ENCODE results near the gene USP40.

USP40 gene

GRCh38 chr2:233464531-233465240, 101.9 kb downstream of the USP40 start:
- no CpG with 5 or more reads among the region's 16 CpGs for WGBS, 2 donors (ENCODE audit: extremely low coverage in 2 of 2, insufficient read length in 2 of 2, insufficient replicate concordance in 1 of 2)
- Histone ChIP-seq H3K27me3 (ENCODE audit: control insufficient read depth in 3 of 3, insufficient read depth in 3 of 3, low read depth in 1 of 3, low read length in 3 of 3) (no peaks in the 10 kb centered on the region), H2AK5ac (ENCODE audit: low read depth, low read length) (no peak overlapping the region), H3K9me3 (replicated peaks in 1 of 2; ENCODE audit: control insufficient read depth in 2 of 2, insufficient read depth in 1 of 2, low read depth in 1 of 2, low read length in 2 of 2) (peaks cover 0 to 4% of the 10 kb centered on the region in 2 donors), H3K79me1 (ENCODE audit: low read depth, low read length) (no peaks in the 10 kb centered on the region), H3K27ac (replicated peaks; ENCODE audit: low read length) (no peak overlapping the region), H2BK15ac (ENCODE audit: low read length) (no peak overlapping the region), H2AFZ (ENCODE audit: low read length) (no peak overlapping the region), H3K4me3 (ENCODE audit: low read length in 2 of 2) (no peak overlapping the region), H3K9ac (ENCODE audit: low read depth, low read length, poor library complexity) (no peak overlapping the region), H3K23ac (ENCODE audit: low read depth, low read length, poor library complexity) (no peak overlapping the region), H3K36me3 (replicated peaks in 1 of 2; ENCODE audit: control insufficient read depth in 2 of 2, insufficient read depth in 2 of 2, low read length in 2 of 2) (peaks cover 33 to 91% of the 10 kb centered on the region in 2 donors), H4K8ac (ENCODE audit: low read depth, low read length) (peak overlapping the region; percentile 6), H3K4me2 (ENCODE audit: insufficient read depth, low read length, poor library complexity, severe bottlenecking) (no peak overlapping the region), H4K91ac (ENCODE audit: low read depth, low read length, poor library complexity) (no peak overlapping the region), H3K4me1 (ENCODE audit: control insufficient read depth in 2 of 2, insufficient read depth in 1 of 2, low read depth in 1 of 2, low read length in 2 of 2) (no peaks in the 10 kb centered on the region), H3K4ac (ENCODE audit: low read length) (no peak overlapping the region), H2BK12ac (ENCODE audit: low read length) (no peak overlapping the region), H3K14ac (ENCODE audit: low read length) (no peak overlapping the region), H2BK5ac (ENCODE audit: low read length) (no peak overlapping the region), H2BK120ac (ENCODE audit: low read depth, low read length) (no peak overlapping the region), H3K18ac (ENCODE audit: low read length) (no peak overlapping the region)
- no peak for DNase-seq (ENCODE audit: low spot score)

DNA sequence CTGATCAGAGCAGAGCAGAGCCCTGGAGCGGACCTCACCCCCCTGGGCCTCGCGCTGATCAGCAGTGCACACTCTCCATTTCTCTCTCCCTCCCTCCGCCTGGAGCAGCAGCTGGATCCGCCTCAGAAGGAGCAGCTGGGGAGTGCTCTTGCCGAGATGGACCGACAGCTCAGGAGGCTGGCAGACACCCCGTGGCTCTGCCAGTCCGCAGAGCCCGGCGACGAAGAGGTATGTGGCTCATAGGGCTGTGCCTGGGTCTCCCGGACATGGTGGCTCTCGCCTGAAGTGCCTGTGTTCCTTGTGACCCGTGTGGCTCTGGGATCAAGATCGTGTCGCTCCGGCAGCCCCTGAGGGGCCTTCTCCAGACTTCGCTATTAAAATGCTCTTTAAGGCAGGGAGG, 102.5 kb downstream of the USP40 start:
- no CpG with 5 or more reads among the region's 19 CpGs for WGBS, 2 donors (ENCODE audit: extremely low coverage in 2 of 2, insufficient read length in 2 of 2, insufficient replicate concordance in 1 of 2)
- Histone ChIP-seq H2BK12ac (ENCODE audit: low read length) (no peak overlapping the region), H3K9ac (ENCODE audit: low read depth, low read length, poor library complexity) (no peak overlapping the region), H4K91ac (ENCODE audit: low read depth, low read length, poor library complexity) (no peak overlapping the region), H3K4me3 (ENCODE audit: low read length in 2 of 2) (no peak overlapping the region), H2AK5ac (ENCODE audit: low read depth, low read length) (no peak overlapping the region), H3K14ac (ENCODE audit: low read length) (no peak overlapping the region), H2BK5ac (ENCODE audit: low read length) (no peak overlapping the region), H3K36me3 (replicated peaks in 1 of 2; ENCODE audit: control insufficient read depth in 2 of 2, insufficient read depth in 2 of 2, low read length in 2 of 2) (peaks cover 33 to 88% of the 10 kb centered on the region in 2 donors), H3K27me3 (ENCODE audit: control insufficient read depth in 3 of 3, insufficient read depth in 3 of 3, low read depth in 1 of 3, low read length in 3 of 3) (no peaks in the 10 kb centered on the region), H3K4ac (ENCODE audit: low read length) (no peak overlapping the region), H3K4me2 (ENCODE audit: insufficient read depth, low read length, poor library complexity, severe bottlenecking) (no peak overlapping the region), H2BK120ac (ENCODE audit: low read depth, low read length) (no peak overlapping the region), H3K23ac (ENCODE audit: low read depth, low read length, poor library complexity) (no peak overlapping the region), H3K18ac (ENCODE audit: low read length) (no peak overlapping the region), H3K4me1 (ENCODE audit: control insufficient read depth in 2 of 2, insufficient read depth in 1 of 2, low read depth in 1 of 2, low read length in 2 of 2) (no peaks in the 10 kb centered on the region), H3K27ac (replicated peaks; ENCODE audit: low read length) (no peak overlapping the region), H2AFZ (ENCODE audit: low read length) (no peak overlapping the region), H3K9me3 (replicated peaks in 1 of 2; ENCODE audit: control insufficient read depth in 2 of 2, insufficient read depth in 1 of 2, low read depth in 1 of 2, low read length in 2 of 2) (peaks cover 0 to 4% of the 10 kb centered on the region in 2 donors), H2BK15ac (ENCODE audit: low read length) (no peak overlapping the region), H4K8ac (ENCODE audit: low read depth, low read length) (no peak overlapping the region), H3K79me1 (ENCODE audit: low read depth, low read length) (no peaks in the 10 kb centered on the region)
- no peak for DNase-seq (ENCODE audit: low spot score)

- H3K79me1 ChIP-seq (ENCODE audit: low read depth, low read length) = no peaks in the 10 kb centered on the region
- H3K9me3 ChIP-seq (replicated peaks in 1 of 2; ENCODE audit: control insufficient read depth in 2 of 2, insufficient read depth in 1 of 2, low read depth in 1 of 2, low read length in 2 of 2) = peaks cover 0 to 4% of the 10 kb centered on the region in 2 donors
- no peaks in the 10 kb centered on the region for H3K4me1 ChIP-seq (ENCODE audit: control insufficient read depth in 2 of 2, insufficient read depth in 1 of 2, low read depth in 1 of 2, low read length in 2 of 2)
- H3K4me2 ChIP-seq (ENCODE audit: insufficient read depth, low read length, poor library complexity, severe bottlenecking) = no peak overlapping the region
- no peaks in the 10 kb centered on the region for H3K27me3 ChIP-seq (ENCODE audit: control insufficient read depth in 3 of 3, insufficient read depth in 3 of 3, low read depth in 1 of 3, low read length in 3 of 3)
- H2BK12ac ChIP-seq (ENCODE audit: low read length) = no peak overlapping the region
- H2AK5ac ChIP-seq (ENCODE audit: low read depth, low read length) = no peak overlapping the region
- no peak overlapping the region for H3K18ac ChIP-seq (ENCODE audit: low read length)
- no peak overlapping the region for H2AFZ ChIP-seq (ENCODE audit: low read length)
- no peak overlapping the region for H3K27ac ChIP-seq (replicated peaks; ENCODE audit: low read length)
- H4K8ac ChIP-seq (ENCODE audit: low read depth, low read length) = no peak overlapping the region
- H3K36me3 ChIP-seq (replicated peaks in 1 of 2; ENCODE audit: control insufficient read depth in 2 of 2, insufficient read depth in 2 of 2, low read length in 2 of 2) = peaks cover 33 to 83% of the 10 kb centered on the region in 2 donors
- H3K9ac ChIP-seq (ENCODE audit: low read depth, low read length, poor library complexity) = no peak overlapping the region
- 100% methylated on average over 5 of the region's 16 CpGs; no CpG with 5 or more reads in 1 of the 2 donors for WGBS, 2 donors (ENCODE audit: extremely low coverage in 2 of 2, insufficient read length in 2 of 2, insufficient replicate concordance in 1 of 2)
- DNase-seq (ENCODE audit: low spot score) = no peak
- H3K4ac ChIP-seq (ENCODE audit: low read length) = no peak overlapping the region
- no peak overlapping the region for H3K14ac ChIP-seq (ENCODE audit: low read length)
- H2BK120ac ChIP-seq (ENCODE audit: low read depth, low read length) = no peak overlapping the region
- H2BK15ac ChIP-seq (ENCODE audit: low read length) = no peak overlapping the region
- no peak overlapping the region for H2BK5ac ChIP-seq (ENCODE audit: low read length)
- no peak overlapping the region for H3K23ac ChIP-seq (ENCODE audit: low read depth, low read length, poor library complexity)
- no peak overlapping the region for H4K91ac ChIP-seq (ENCODE audit: low read depth, low read length, poor library complexity)
- no peak overlapping the region for H3K4me3 ChIP-seq (ENCODE audit: low read length in 2 of 2)
Observed at GRCh38 chr2:233463586-233463985, 103.0 kb downstream of the USP40 start.

DNA sequence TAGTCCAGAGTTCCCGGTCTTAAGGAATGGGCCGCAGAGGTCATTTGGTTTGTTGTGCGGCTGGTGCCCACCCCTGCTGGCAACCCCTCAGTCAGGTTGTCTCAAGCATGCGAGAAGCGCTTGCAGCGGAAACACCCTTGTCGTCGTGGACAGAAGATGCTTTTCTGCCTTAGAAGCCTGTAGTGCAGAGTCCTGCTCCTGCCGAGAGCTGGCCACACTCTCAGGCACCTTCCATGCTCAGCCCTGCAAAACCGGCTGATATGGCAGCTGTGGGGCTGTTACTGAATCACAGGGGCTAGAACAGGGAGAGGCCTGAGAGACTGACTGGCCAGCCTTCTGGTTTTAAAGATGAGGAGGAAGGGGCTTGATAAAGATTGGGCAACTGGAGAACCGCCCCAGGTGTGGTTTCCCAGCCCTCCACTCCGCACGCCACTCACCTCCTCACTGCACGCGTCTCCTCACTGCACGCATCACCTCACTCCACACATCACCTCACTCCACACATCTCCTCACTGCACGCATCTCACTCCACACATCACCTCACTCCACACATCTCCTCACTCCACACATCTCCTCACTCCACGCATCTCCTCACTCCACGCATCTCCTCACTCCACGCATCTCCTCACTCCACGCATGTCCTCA, 103.6 kb downstream of the USP40 start:
- Histone ChIP-seq H3K4me2 (ENCODE audit: insufficient read depth, low read length, poor library complexity, severe bottlenecking) (no peak overlapping the region), H3K9ac (ENCODE audit: low read depth, low read length, poor library complexity) (no peak overlapping the region), H3K79me1 (ENCODE audit: low read depth, low read length) (no peaks in the 10 kb centered on the region), H3K9me3 (replicated peaks in 1 of 2; ENCODE audit: control insufficient read depth in 2 of 2, insufficient read depth in 1 of 2, low read depth in 1 of 2, low read length in 2 of 2) (peaks cover 0 to 4% of the 10 kb centered on the region in 2 donors), H2AFZ (ENCODE audit: low read length) (no peak overlapping the region), H3K4me1 (ENCODE audit: control insufficient read depth in 2 of 2, insufficient read depth in 1 of 2, low read depth in 1 of 2, low read length in 2 of 2) (no peaks in the 10 kb centered on the region), H2BK12ac (ENCODE audit: low read length) (no peak overlapping the region), H2BK15ac (ENCODE audit: low read length) (no peak overlapping the region), H3K23ac (ENCODE audit: low read depth, low read length, poor library complexity) (no peak overlapping the region), H2BK5ac (ENCODE audit: low read length) (no peak overlapping the region), H3K4ac (ENCODE audit: low read length) (no peak overlapping the region), H2AK5ac (ENCODE audit: low read depth, low read length) (no peak overlapping the region), H3K27me3 (ENCODE audit: control insufficient read depth in 3 of 3, insufficient read depth in 3 of 3, low read depth in 1 of 3, low read length in 3 of 3) (no peaks in the 10 kb centered on the region), H3K36me3 (replicated peaks in 1 of 2; ENCODE audit: control insufficient read depth in 2 of 2, insufficient read depth in 2 of 2, low read length in 2 of 2) (peaks cover 33 to 81% of the 10 kb centered on the region in 2 donors), H3K4me3 (ENCODE audit: low read length in 2 of 2) (no peak overlapping the region), H3K27ac (replicated peaks; ENCODE audit: low read length) (no peak overlapping the region), H2BK120ac (ENCODE audit: low read depth, low read length) (no peak overlapping the region), H3K18ac (ENCODE audit: low read length) (no peak overlapping the region), H4K91ac (ENCODE audit: low read depth, low read length, poor library complexity) (no peak overlapping the region), H4K8ac (ENCODE audit: low read depth, low read length) (no peak overlapping the region), H3K14ac (ENCODE audit: low read length) (no peak overlapping the region)
- no peak for DNase-seq (ENCODE audit: low spot score)
- WGBS, 2 donors (ENCODE audit: extremely low coverage in 2 of 2, insufficient read length in 2 of 2, insufficient replicate concordance in 1 of 2) = 100% methylated on average over 4 of the region's 21 CpGs; no CpG with 5 or more reads in 1 of the 2 donors

Measured in neuronal stem cell (in vitro differentiated cells).